Measurements from ENCODE around the gene RNF135.

- TF ChIP-seq CTCF (IDR thresholded peaks at IDR 0.05 in 2 of 3, conservative IDR thresholded peaks at IDR 0.05 in 1 of 3; ENCODE audit: borderline replicate concordance in 1 of 3, insufficient read depth in 1 of 3, low read depth in 2 of 3, low read length in 2 of 3) (no peak), EZH2phosphoT487 (IDR thresholded peaks at IDR 0.05; ENCODE audit: borderline replicate concordance) (no peak), EZH2 (IDR thresholded peaks at IDR 0.05) (no peak), POLR2AphosphoS5 (IDR thresholded peaks at IDR 0.05; ENCODE audit: low read depth, low read length) (no peak), EGR1 (IDR thresholded peaks at IDR 0.05; ENCODE audit: low read depth) (no peak), REST (IDR thresholded peaks at IDR 0.05; ENCODE audit: low read depth) (no peak), MAX (IDR thresholded peaks at IDR 0.05) (no peak), POLR2A (IDR thresholded peaks at IDR 0.05; ENCODE audit: borderline replicate concordance, extremely low read depth, insufficient read depth, insufficient read length) (no peak)
Measured at GRCh38 chr17:30927756-30928155, 43.1 kb upstream of the RNF135 start.

All from HCT116 (cell line).